ENCODE data around the gene BCAS3.
"Not testable (repeated sequence)": the region's sequence is repeated elsewhere in the genome, so short reads cannot be mapped to it uniquely, and the experiment has no call there.

The BCAS3 gene

GRCh38 chr17:61144617-61145564, 467.2 kb downstream of the BCAS3 start:
- Histone ChIP-seq H3K4me3 (ENCODE audit: control insufficient read depth in 1 of 7, extremely low read depth in 1 of 7, insufficient read depth in 4 of 7, low read depth in 2 of 7, low read length in 6 of 7) (peak overlapping the region in 1 of 7 experiments; percentile 30), H3K4me1 (ENCODE audit: control extremely low read depth in 1 of 4, control insufficient read depth in 4 of 4, insufficient read depth in 4 of 4, low read length in 3 of 4) (peaks cover 4 to 26% (median 21%) of the 10 kb centered on the region in 4 experiments), H3K9me3 (ENCODE audit: control extremely low read depth in 1 of 5, control insufficient read depth in 4 of 5, insufficient read depth in 2 of 5, low read depth in 1 of 5, low read length in 4 of 5) (no peaks in the 10 kb centered on the region), H3K36me3 (ENCODE audit: control insufficient read depth in 4 of 4, insufficient read depth in 4 of 4, low read length in 3 of 4) (no peaks in the 10 kb centered on the region), H3K27ac (ENCODE audit: insufficient read depth in 1 of 2, low read depth in 1 of 2, low read length in 2 of 2, poor library complexity in 1 of 2, severe bottlenecking in 2 of 2) (peak overlapping the region in 1 of 2 experiments; percentile 6), H3K27me3 (replicated peaks in 2 of 5; ENCODE audit: control insufficient read depth in 4 of 5, insufficient read depth in 5 of 5, low read length in 4 of 5) (no peaks in the 10 kb centered on the region)
- ChIA-PET CTCF (no interaction called here), POLR2A (interaction anchor here (0.6 kb wide), 1 partner anchor 22 kb away, joined by 4 read pairs; no protein-coding TSS in a partner anchor)
- peak in 2 of 3 donors; percentile 52 to 69 for DNase-seq
- 33% methylated on average over 5 of the region's 11 CpGs for WGBS (ENCODE audit: insufficient coverage)

GRCh38 chr17:61146833-61147232, 469.2 kb downstream of the BCAS3 start:
- H3K4me1 ChIP-seq (ENCODE audit: control extremely low read depth in 1 of 4, control insufficient read depth in 4 of 4, insufficient read depth in 4 of 4, low read length in 3 of 4), result peaks cover 4 to 29% (median 20%) of the 10 kb centered on the region in 4 experiments
- H3K9me3 ChIP-seq (ENCODE audit: control extremely low read depth in 1 of 5, control insufficient read depth in 4 of 5, insufficient read depth in 2 of 5, low read depth in 1 of 5, low read length in 4 of 5); H3K27ac ChIP-seq (ENCODE audit: insufficient read depth in 1 of 2, low read depth in 1 of 2, low read length in 2 of 2, poor library complexity in 1 of 2, severe bottlenecking in 2 of 2); H3K27me3 ChIP-seq (replicated peaks in 2 of 5; ENCODE audit: control insufficient read depth in 4 of 5, insufficient read depth in 5 of 5, low read length in 4 of 5); H3K36me3 ChIP-seq (ENCODE audit: control insufficient read depth in 4 of 4, insufficient read depth in 4 of 4, low read length in 3 of 4); H3K4me3 ChIP-seq (ENCODE audit: control insufficient read depth in 1 of 7, extremely low read depth in 1 of 7, insufficient read depth in 4 of 7, low read depth in 2 of 7, low read length in 6 of 7); POLR2A ChIA-PET; CTCF ChIA-PET; DNase-seq: not testable (repeated sequence)
- 94% methylated on average over 5 of the region's 8 CpGs for WGBS (ENCODE audit: insufficient coverage)

GRCh38 chr17:61149106-61149825, 471.6 kb downstream of the BCAS3 start:
- no peak for DNase-seq
- Histone ChIP-seq H3K4me3 (ENCODE audit: control insufficient read depth in 1 of 7, extremely low read depth in 1 of 7, insufficient read depth in 4 of 7, low read depth in 2 of 7, low read length in 6 of 7) (no peak overlapping the region), H3K27ac (ENCODE audit: insufficient read depth in 1 of 2, low read depth in 1 of 2, low read length in 2 of 2, poor library complexity in 1 of 2, severe bottlenecking in 2 of 2) (no peak overlapping the region), H3K36me3 (ENCODE audit: control insufficient read depth in 4 of 4, insufficient read depth in 4 of 4, low read length in 3 of 4) (no peaks in the 10 kb centered on the region), H3K27me3 (replicated peaks in 2 of 5; ENCODE audit: control insufficient read depth in 4 of 5, insufficient read depth in 5 of 5, low read length in 4 of 5) (no peaks in the 10 kb centered on the region), H3K4me1 (ENCODE audit: control extremely low read depth in 1 of 4, control insufficient read depth in 4 of 4, insufficient read depth in 4 of 4, low read length in 3 of 4) (peaks cover 4 to 25% (median 16%) of the 10 kb centered on the region in 4 experiments), H3K9me3 (ENCODE audit: control extremely low read depth in 1 of 5, control insufficient read depth in 4 of 5, insufficient read depth in 2 of 5, low read depth in 1 of 5, low read length in 4 of 5) (no peaks in the 10 kb centered on the region)
- WGBS (ENCODE audit: insufficient coverage), result 86% methylated on average over 2 of the region's 6 CpGs
- CTCF ChIA-PET, result interaction anchor here (0.6 to 1.6 kb wide), 4 partner anchors 10 to 110 kb away, joined by 3 to 4 read pairs (median 3); no protein-coding TSS in a partner anchor
- POLR2A ChIA-PET, result interaction anchor here (0.8 kb wide), 1 partner anchor 27 kb away, joined by 3 read pairs; no protein-coding TSS in a partner anchor

DNA sequence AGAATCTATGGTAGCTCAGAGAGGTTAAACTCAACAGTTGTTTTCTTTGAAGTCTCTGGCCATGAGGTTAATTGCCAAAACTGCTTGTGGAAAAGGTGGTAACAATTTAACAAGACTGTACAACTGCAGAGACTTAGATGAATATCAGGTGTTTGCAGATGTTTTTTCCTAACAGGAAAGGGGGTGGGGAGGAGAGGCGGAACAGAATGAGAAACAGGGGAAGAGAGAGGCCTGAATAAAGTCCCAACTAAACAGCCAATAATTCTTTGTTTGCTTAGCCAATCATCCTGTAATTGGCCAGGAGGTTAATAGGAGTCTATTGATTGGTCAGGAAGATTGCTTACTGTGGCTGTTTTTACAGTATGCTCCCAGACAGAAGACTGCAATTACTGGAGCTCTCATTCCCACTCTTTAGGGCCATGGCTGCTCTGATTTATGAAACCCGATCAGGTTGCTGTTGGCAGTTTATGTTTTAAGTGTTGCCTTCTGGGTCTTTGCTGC, 472.3 kb downstream of the BCAS3 start:
- H3K27ac ChIP-seq (ENCODE audit: insufficient read depth in 1 of 2, low read depth in 1 of 2, low read length in 2 of 2, poor library complexity in 1 of 2, severe bottlenecking in 2 of 2), result no peak overlapping the region
- no peaks in the 10 kb centered on the region for H3K27me3 ChIP-seq (replicated peaks in 2 of 5; ENCODE audit: control insufficient read depth in 4 of 5, insufficient read depth in 5 of 5, low read length in 4 of 5)
- H3K9me3 ChIP-seq (ENCODE audit: control extremely low read depth in 1 of 5, control insufficient read depth in 4 of 5, insufficient read depth in 2 of 5, low read depth in 1 of 5, low read length in 4 of 5), result no peaks in the 10 kb centered on the region
- WGBS (ENCODE audit: insufficient coverage), result no CpG with 5 or more reads among the region's 2 CpGs
- no peak for DNase-seq
- ChIA-PET POLR2A (no interaction called here), CTCF (interaction anchor here (0.6 to 1.4 kb wide), 3 partner anchors 9 to 110 kb away, joined by 3 read pairs; no protein-coding TSS in a partner anchor)
- no peaks in the 10 kb centered on the region for H3K36me3 ChIP-seq (ENCODE audit: control insufficient read depth in 4 of 4, insufficient read depth in 4 of 4, low read length in 3 of 4)
- H3K4me1 ChIP-seq (ENCODE audit: control extremely low read depth in 1 of 4, control insufficient read depth in 4 of 4, insufficient read depth in 4 of 4, low read length in 3 of 4), result peaks cover 3 to 19% (median 12%) of the 10 kb centered on the region in 4 experiments
- H3K4me3 ChIP-seq (ENCODE audit: control insufficient read depth in 1 of 7, extremely low read depth in 1 of 7, insufficient read depth in 4 of 7, low read depth in 2 of 7, low read length in 6 of 7), result no peak overlapping the region

DNA sequence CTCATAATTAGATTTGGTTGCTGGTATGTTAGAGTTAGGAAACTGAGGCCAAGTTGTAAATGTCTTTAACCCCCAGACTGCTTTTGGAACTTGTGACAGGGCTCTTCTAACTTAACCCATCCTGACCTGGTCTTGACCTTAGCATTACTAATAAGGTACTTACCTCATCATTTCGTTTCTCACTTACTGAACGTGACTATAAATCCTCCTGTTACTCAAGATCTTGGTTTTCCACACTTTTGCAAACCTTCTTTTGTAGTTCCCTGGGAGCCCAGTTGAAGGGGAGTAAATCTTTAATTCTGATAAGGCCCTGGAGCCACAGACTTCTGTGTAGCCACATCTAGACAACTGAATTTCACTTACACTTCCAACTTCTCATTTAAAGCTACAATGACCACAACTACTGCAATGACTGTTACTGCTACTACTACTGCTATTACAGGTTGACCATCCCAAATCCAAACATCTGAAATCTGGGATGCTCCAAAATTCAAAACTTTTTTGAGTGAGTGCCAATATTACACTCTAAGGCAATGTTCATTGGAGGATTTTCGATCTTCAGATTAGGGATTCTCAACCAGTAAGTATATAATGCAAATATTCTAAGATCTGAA, 473.1 kb downstream of the BCAS3 start:
- CTCF ChIA-PET, result no interaction called here
- Histone ChIP-seq H3K9me3 (ENCODE audit: control extremely low read depth in 1 of 5, control insufficient read depth in 4 of 5, insufficient read depth in 2 of 5, low read depth in 1 of 5, low read length in 4 of 5) (no peaks in the 10 kb centered on the region), H3K36me3 (ENCODE audit: control insufficient read depth in 4 of 4, insufficient read depth in 4 of 4, low read length in 3 of 4) (no peaks in the 10 kb centered on the region), H3K27ac (ENCODE audit: insufficient read depth in 1 of 2, low read depth in 1 of 2, low read length in 2 of 2, poor library complexity in 1 of 2, severe bottlenecking in 2 of 2) (no peak overlapping the region), H3K4me3 (ENCODE audit: control insufficient read depth in 1 of 7, extremely low read depth in 1 of 7, insufficient read depth in 4 of 7, low read depth in 2 of 7, low read length in 6 of 7) (no peak overlapping the region), H3K4me1 (ENCODE audit: control extremely low read depth in 1 of 4, control insufficient read depth in 4 of 4, insufficient read depth in 4 of 4, low read length in 3 of 4) (peaks cover 0 to 10% (median 6%) of the 10 kb centered on the region in 4 experiments), H3K27me3 (replicated peaks in 2 of 5; ENCODE audit: control insufficient read depth in 4 of 5, insufficient read depth in 5 of 5, low read length in 4 of 5) (no peaks in the 10 kb centered on the region)
- POLR2A ChIA-PET, result no interaction called here
- no peak for DNase-seq
- 100% methylated on average over 2 of the region's 3 CpGs for WGBS (ENCODE audit: insufficient coverage)

DNA sequence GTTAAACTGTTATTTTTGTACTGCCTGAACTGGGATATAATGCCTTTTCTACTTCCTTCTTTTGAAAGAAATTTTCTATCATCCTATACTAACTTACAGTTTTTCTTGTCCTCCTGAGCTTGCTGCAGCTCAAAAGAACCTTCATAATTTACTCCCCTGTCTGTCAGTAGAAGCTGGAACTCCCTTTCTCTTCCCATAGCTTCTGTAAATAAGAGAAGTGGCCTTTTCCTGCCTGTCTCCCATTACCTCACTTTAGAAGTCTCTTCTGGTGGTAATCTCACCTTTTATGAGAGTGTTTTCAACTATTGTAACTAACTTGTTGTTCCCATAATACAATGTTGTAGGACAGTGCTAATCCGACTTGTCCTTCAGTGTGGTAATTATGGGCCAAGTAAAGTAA, 475.2 kb downstream of the BCAS3 start:
- H3K36me3 ChIP-seq (ENCODE audit: control insufficient read depth in 4 of 4, insufficient read depth in 4 of 4, low read length in 3 of 4), result no peaks in the 10 kb centered on the region
- no peaks in the 10 kb centered on the region for H3K9me3 ChIP-seq (ENCODE audit: control extremely low read depth in 1 of 5, control insufficient read depth in 4 of 5, insufficient read depth in 2 of 5, low read depth in 1 of 5, low read length in 4 of 5)
- H3K27ac ChIP-seq (ENCODE audit: insufficient read depth in 1 of 2, low read depth in 1 of 2, low read length in 2 of 2, poor library complexity in 1 of 2, severe bottlenecking in 2 of 2), result no peak overlapping the region
- H3K27me3 ChIP-seq (replicated peaks in 2 of 5; ENCODE audit: control insufficient read depth in 4 of 5, insufficient read depth in 5 of 5, low read length in 4 of 5), result no peaks in the 10 kb centered on the region
- ChIA-PET CTCF (interaction anchor here (0.9 kb wide), 1 partner anchor 31 kb away, joined by 3 read pairs; no protein-coding TSS in a partner anchor), POLR2A (no interaction called here)
- peaks cover 0 to 13% (median 5%) of the 10 kb centered on the region in 4 experiments for H3K4me1 ChIP-seq (ENCODE audit: control extremely low read depth in 1 of 4, control insufficient read depth in 4 of 4, insufficient read depth in 4 of 4, low read length in 3 of 4)
- WGBS (ENCODE audit: insufficient coverage), result no CpG with 5 or more reads among the region's 1 CpG
- H3K4me3 ChIP-seq (ENCODE audit: control insufficient read depth in 1 of 7, extremely low read depth in 1 of 7, insufficient read depth in 4 of 7, low read depth in 2 of 7, low read length in 6 of 7), result no peak overlapping the region
- no peak for DNase-seq

Data from common myeloid progenitor, CD34-positive (primary cell).